ENCODE measurements around the gene SPOP. TPM values are rescaled to one million over a fixed set of nuclear protein-coding genes. Genes with fewer than 3 reads are reported as not detected.

The SPOP gene
- total RNA-seq, 1 experiment from 2014 or later: 53.4 TPM

DNA sequence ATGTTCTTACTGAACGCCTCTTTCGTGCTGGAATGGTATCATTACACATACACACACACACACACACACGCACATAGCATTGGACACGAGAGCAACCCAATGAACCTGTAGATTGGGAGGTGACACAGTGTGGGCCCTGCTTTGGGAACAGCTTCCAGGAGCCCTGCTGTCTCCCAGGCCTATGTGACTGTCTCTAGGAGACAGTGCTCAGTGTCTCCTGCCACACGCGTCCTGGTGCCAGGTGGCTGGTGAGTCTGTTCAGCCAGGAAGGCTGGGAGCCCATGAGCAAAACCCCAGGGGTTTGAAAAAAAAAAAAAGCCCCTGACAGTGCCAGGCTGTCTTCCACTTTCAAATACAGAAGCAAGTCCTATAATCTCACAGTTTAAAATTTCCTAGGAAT is 2.4 kb upstream of the SPOP start:
- CTCF ChIA-PET: interaction anchor here (0.7 kb wide), 1 partner anchor 1341 kb away, joined by 5 read pairs; no protein-coding TSS in a partner anchor
- H3K27me3 ChIP-seq (replicated peaks; ENCODE audit: insufficient read depth, low read depth, low read length, poor library complexity): no peaks in the 10 kb centered on the region
- no TSS peak for BruUV-seq (replicated peaks)
- no peak overlapping the region for H3K27ac ChIP-seq (ENCODE audit: low read depth, low read length, poor library complexity, severe bottlenecking)
- H3K4me1 ChIP-seq (ENCODE audit: insufficient read depth, low read length, poor library complexity, severe bottlenecking): peaks cover 9% of the 10 kb centered on the region
- TF ChIP-seq, protein P1, sequence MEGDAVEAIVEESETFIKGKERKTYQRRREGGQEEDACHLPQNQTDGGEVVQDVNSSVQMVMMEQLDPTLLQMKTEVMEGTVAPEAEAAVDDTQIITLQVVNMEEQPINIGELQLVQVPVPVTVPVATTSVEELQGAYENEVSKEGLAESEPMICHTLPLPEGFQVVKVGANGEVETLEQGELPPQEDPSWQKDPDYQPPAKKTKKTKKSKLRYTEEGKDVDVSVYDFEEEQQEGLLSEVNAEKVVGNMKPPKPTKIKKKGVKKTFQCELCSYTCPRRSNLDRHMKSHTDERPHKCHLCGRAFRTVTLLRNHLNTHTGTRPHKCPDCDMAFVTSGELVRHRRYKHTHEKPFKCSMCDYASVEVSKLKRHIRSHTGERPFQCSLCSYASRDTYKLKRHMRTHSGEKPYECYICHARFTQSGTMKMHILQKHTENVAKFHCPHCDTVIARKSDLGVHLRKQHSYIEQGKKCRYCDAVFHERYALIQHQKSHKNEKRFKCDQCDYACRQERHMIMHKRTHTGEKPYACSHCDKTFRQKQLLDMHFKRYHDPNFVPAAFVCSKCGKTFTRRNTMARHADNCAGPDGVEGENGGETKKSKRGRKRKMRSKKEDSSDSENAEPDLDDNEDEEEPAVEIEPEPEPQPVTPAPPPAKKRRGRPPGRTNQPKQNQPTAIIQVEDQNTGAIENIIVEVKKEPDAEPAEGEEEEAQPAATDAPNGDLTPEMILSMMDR (conservative IDR thresholded peaks at IDR 0.05; ENCODE audit: low read depth, low read length): no peak
- TF ChIP-seq EZH2 (IDR thresholded peaks at IDR 0.05; ENCODE audit: borderline replicate concordance, low read depth, low read length, poor library complexity, severe bottlenecking): no peak
- no peak overlapping the region for H3K4me3 ChIP-seq (ENCODE audit: low read depth, low read length, poor library complexity, severe bottlenecking)
- POLR2A ChIA-PET (ENCODE audit: low non-redundant PET): no interaction called here
- no peaks in the 10 kb centered on the region for H3K9me3 ChIP-seq (ENCODE audit: low read depth, low read length, poor library complexity, severe bottlenecking)
- H3K36me3 ChIP-seq (ENCODE audit: insufficient read depth, low read length, poor library complexity, severe bottlenecking): no peaks in the 10 kb centered on the region
- no peak for DNase-seq (ENCODE audit: low spot score)
- intact Hi-C loops (cut with micrococcal nuclease; ENCODE audit: unreplicated experiment): no loop called here

DNA sequence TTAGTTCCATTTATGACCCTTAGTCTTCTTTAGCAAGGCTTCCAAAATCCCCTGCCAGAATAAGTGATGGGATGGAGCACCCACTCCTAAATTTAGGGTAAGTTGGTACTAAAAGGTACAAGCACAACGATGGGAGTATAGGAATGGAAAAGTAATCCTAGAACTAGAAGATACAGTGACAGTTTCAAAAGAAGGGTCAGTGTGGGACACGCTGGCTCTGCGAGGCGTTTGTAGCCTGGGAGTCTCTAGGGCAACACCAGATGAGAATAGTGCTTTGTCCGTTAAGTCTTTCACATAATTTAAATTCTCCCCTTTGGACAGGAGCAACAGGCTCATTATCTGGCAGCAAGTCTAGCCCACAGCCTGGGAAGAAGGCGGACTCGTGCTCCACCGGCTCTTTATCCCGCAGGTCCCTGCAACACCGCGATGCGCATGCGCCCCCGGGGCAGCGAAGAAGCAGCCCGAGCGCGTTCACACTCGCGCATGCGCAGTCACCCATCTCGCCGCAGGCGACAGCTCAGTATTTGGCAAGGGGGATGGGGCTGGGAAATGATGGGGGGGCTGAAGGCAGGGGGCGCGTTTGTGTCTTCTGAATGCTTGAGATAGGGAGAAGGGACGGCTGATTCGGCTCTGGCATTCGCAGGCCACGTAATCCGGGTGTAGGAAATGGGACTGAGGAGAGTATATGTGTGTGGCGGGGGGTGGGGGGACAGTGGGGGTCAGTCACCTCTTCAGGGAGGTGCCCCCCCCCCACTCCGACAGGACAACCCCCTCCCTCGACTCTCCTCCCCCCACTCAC is 564 bp downstream of the SPOP start:
- intact Hi-C loops (cut with micrococcal nuclease; ENCODE audit: unreplicated experiment): no loop called here
- Histone ChIP-seq H3K9me3 (ENCODE audit: low read depth, low read length, poor library complexity, severe bottlenecking) (no peaks in the 10 kb centered on the region), H3K27ac (ENCODE audit: low read depth, low read length, poor library complexity, severe bottlenecking) (peak overlapping the region; percentile 92), H3K27me3 (replicated peaks; ENCODE audit: insufficient read depth, low read depth, low read length, poor library complexity) (no peaks in the 10 kb centered on the region), H3K4me3 (ENCODE audit: low read depth, low read length, poor library complexity, severe bottlenecking) (peak overlapping the region; percentile 73), H3K36me3 (ENCODE audit: insufficient read depth, low read length, poor library complexity, severe bottlenecking) (no peaks in the 10 kb centered on the region), H3K4me1 (ENCODE audit: insufficient read depth, low read length, poor library complexity, severe bottlenecking) (peaks cover 14% of the 10 kb centered on the region)
- TF ChIP-seq, protein P1 (conservative IDR thresholded peaks at IDR 0.05; ENCODE audit: low read depth, low read length): no peak
- TF ChIP-seq EZH2 (IDR thresholded peaks at IDR 0.05; ENCODE audit: borderline replicate concordance, low read depth, low read length, poor library complexity, severe bottlenecking): no peak
- POLR2A ChIA-PET (ENCODE audit: low non-redundant PET): interaction anchor here (0.6 to 0.7 kb wide), 6 partner anchors 31 to 443 kb away, joined by 3 to 10 read pairs (median 7); partner anchors contain the start of gene FAM117A
- DNase-seq (ENCODE audit: low spot score): peak; percentile 96
- CTCF ChIA-PET: interaction anchor here (0.5 to 1.0 kb wide), 11 partner anchors 30 to 670 kb away, joined by 3 to 17 read pairs (median 6); partner anchors contain the start of gene SLC35B1
- TSS peak; percentile 54 for BruUV-seq (replicated peaks)

- no TSS peak for BruUV-seq (replicated peaks)
- intact Hi-C loops (cut with micrococcal nuclease; ENCODE audit: unreplicated experiment): no loop called here
- H3K4me3 ChIP-seq (ENCODE audit: low read depth, low read length, poor library complexity, severe bottlenecking): peak overlapping the region; percentile 73
- no peaks in the 10 kb centered on the region for H3K36me3 ChIP-seq (ENCODE audit: insufficient read depth, low read length, poor library complexity, severe bottlenecking)
- H3K9me3 ChIP-seq (ENCODE audit: low read depth, low read length, poor library complexity, severe bottlenecking): no peaks in the 10 kb centered on the region
- POLR2A ChIA-PET (ENCODE audit: low non-redundant PET): no interaction called here
- TF ChIP-seq EZH2 (IDR thresholded peaks at IDR 0.05; ENCODE audit: borderline replicate concordance, low read depth, low read length, poor library complexity, severe bottlenecking): no peak
- TF ChIP-seq, protein P1 (conservative IDR thresholded peaks at IDR 0.05; ENCODE audit: low read depth, low read length): no peak
- peaks cover 14% of the 10 kb centered on the region for H3K4me1 ChIP-seq (ENCODE audit: insufficient read depth, low read length, poor library complexity, severe bottlenecking)
- CTCF ChIA-PET: no interaction called here
- no peaks in the 10 kb centered on the region for H3K27me3 ChIP-seq (replicated peaks; ENCODE audit: insufficient read depth, low read depth, low read length, poor library complexity)
- peak overlapping the region; percentile 92 for H3K27ac ChIP-seq (ENCODE audit: low read depth, low read length, poor library complexity, severe bottlenecking)
- peak; percentile 25 for DNase-seq (ENCODE audit: low spot score)
Observed at GRCh38 chr17:49676276-49676868, 1.5 kb downstream of the SPOP start.

Data from A673 (cell line).